C4-2B (cell line): ENCODE data around the gene SAC3D1.

Source experiments
- ZFX ChIP-seq: fragments of 450-650 bp; IDR thresholded peaks from 2 replicates; pipeline ENCODE4 v1.6.1; 2017
- TF ChIP-seq, protein P1 (sequence below): fragments of 450-650 bp; conservative IDR thresholded peaks from 2 replicates; pipeline ENCODE4 v1.5.1; 2017; ENCODE audit warnings: mild to moderate bottlenecking

DNA sequence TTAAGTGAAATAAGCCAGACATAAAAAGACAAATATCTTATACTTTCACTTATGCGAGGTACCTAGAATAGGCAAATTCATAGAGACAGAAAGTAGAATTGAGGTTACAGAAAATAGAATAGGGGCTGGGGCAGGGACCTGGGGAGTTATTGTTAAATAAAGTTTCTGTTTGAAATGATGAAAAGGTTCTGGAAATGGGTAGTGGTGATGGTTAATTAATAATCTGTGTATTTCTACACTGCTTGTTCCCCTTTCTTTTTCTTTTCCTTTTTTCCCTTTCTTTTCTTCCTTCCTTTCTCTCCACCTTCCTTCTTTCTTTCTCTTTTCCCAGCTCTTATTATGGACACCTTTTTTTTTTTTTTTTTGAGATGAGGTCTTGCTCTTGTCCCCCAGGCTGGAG is 14.5 kb downstream of the SAC3D1 start:
- no peak for TF ChIP-seq ZFX
- TF ChIP-seq, protein P1, sequence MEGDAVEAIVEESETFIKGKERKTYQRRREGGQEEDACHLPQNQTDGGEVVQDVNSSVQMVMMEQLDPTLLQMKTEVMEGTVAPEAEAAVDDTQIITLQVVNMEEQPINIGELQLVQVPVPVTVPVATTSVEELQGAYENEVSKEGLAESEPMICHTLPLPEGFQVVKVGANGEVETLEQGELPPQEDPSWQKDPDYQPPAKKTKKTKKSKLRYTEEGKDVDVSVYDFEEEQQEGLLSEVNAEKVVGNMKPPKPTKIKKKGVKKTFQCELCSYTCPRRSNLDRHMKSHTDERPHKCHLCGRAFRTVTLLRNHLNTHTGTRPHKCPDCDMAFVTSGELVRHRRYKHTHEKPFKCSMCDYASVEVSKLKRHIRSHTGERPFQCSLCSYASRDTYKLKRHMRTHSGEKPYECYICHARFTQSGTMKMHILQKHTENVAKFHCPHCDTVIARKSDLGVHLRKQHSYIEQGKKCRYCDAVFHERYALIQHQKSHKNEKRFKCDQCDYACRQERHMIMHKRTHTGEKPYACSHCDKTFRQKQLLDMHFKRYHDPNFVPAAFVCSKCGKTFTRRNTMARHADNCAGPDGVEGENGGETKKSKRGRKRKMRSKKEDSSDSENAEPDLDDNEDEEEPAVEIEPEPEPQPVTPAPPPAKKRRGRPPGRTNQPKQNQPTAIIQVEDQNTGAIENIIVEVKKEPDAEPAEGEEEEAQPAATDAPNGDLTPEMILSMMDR, result no peak
